ENCODE measurements around the gene FGFR1OP2.
A peak's percentile ranks its signal among the peaks of the same experiment; 100 is the strongest.

The FGFR1OP2 gene

DNA sequence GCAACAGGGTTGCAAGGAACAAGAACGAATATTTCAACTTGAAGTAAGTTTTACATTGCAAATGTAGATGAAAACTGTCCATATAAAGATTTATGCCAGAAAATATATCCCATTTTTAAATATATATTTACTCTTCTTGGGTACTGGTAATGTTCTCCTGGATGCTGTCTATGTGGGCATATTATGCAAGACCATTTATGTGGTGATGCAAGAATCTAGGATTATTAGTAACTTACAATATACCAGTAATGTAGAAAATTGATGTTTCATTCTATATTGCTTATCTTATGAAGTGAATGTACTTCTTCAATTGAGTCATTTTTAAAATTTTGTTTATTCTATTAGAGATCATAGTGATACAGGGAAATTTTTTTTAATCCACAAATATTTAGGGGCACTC is 25.1 kb downstream of the FGFR1OP2 start:
- Mint-ChIP-seq H3K27me3 (no peaks in the 10 kb centered on the region), H3K36me3 (ENCODE audit: insufficient read depth) (peaks cover 72% of the 10 kb centered on the region), H3K4me1 (ENCODE audit: low read depth in 2 of 2) (peaks cover 0 to 3% of the 10 kb centered on the region in 2 donors), H3K4me3 (no peak overlapping the region), H3K27ac (peak overlapping the region in 1 of 2 donors; percentile 47), H3K9me3 (no peaks in the 10 kb centered on the region)
- no peak for DNase-seq
- ATAC-seq (replicated peaks), result no peak

GRCh38 chr12:26966842-26967241 is 28.6 kb downstream of the FGFR1OP2 start:
- Mint-ChIP-seq H3K4me3 (no peak overlapping the region), H3K27me3 (no peaks in the 10 kb centered on the region), H3K36me3 (ENCODE audit: insufficient read depth) (peaks cover 50% of the 10 kb centered on the region), H3K9me3 (no peaks in the 10 kb centered on the region), H3K27ac (no peak overlapping the region), H3K4me1 (ENCODE audit: low read depth in 2 of 2) (peaks cover 1 to 19% of the 10 kb centered on the region in 2 donors)
- ATAC-seq (replicated peaks) (no peak), DNase-seq (no peak)

GRCh38 chr12:26970136-26970535 is 31.9 kb downstream of the FGFR1OP2 start:
- no peak for ATAC-seq (replicated peaks)
- Mint-ChIP-seq H3K27ac (peak overlapping the region; percentile 57 to 93), H3K36me3 (ENCODE audit: insufficient read depth) (peaks cover 29% of the 10 kb centered on the region), H3K4me1 (ENCODE audit: low read depth in 2 of 2) (peaks cover 2 to 24% of the 10 kb centered on the region in 2 donors), H3K27me3 (no peaks in the 10 kb centered on the region), H3K9me3 (no peaks in the 10 kb centered on the region), H3K4me3 (no peak overlapping the region)
- DNase-seq, result no peak

DNA sequence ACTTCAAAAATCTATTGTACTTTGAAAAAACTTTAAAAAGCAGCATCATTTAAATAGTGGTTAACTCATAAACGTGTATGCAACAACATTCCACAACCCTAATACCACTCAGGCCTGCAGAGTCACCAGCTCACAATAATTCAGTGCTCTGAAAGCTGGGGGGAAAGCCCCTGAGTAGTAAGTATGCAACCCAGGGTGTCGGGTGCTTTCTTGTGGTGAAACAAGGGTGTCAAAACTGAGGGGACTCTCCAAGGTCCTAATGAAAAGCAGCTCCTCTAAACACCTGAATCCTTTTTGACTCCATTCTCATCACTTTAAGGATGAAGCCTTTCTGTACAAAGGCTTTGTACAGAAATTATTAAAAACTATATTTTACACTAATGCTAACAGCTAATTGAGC is 33.7 kb downstream of the FGFR1OP2 start:
- Mint-ChIP-seq H3K4me3 (peak overlapping the region in 1 of 2 donors; percentile 61), H3K27ac (peak overlapping the region; percentile 57 to 93)
- DNase-seq, result peak; percentile 51 to 54 (median 52)

DNA sequence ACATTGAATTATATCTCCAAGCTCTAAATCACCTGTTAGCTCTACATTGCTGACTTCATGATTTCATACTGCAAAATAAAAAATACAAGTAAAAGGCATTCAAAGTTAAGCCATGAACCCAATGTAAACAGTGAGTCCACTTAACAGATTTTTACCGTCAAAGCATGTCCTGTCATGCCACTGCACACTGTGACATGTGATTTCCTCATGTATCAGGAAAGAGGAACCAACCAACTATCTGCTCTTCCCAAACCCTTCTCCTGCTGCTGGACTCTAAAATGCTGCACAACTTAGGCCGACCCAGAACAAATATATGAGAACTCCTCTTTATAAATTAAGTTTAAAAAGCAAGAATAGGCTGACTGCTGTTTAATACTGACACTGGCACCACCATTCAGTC is 38.4 kb downstream of the FGFR1OP2 start:
- Mint-ChIP-seq H3K27ac (peak overlapping the region in 1 of 2 donors; percentile 64), H3K36me3 (ENCODE audit: insufficient read depth) (peaks cover 9% of the 10 kb centered on the region), H3K4me3 (no peak overlapping the region), H3K27me3 (no peaks in the 10 kb centered on the region), H3K9me3 (no peaks in the 10 kb centered on the region), H3K4me1 (ENCODE audit: low read depth in 2 of 2) (peaks cover 6 to 20% of the 10 kb centered on the region in 2 donors)
- no peak for DNase-seq
- no peak for ATAC-seq (replicated peaks)

More for the DNA sequence above, 33.7 kb downstream of the FGFR1OP2 start:
- ATAC-seq (replicated peaks), result peak; percentile 99
- H3K36me3 Mint-ChIP-seq (ENCODE audit: insufficient read depth), result peaks cover 17% of the 10 kb centered on the region
- no peaks in the 10 kb centered on the region for H3K27me3 Mint-ChIP-seq
- H3K4me1 Mint-ChIP-seq (ENCODE audit: low read depth in 2 of 2), result peaks cover 2 to 31% of the 10 kb centered on the region in 2 donors
- H3K9me3 Mint-ChIP-seq, result no peaks in the 10 kb centered on the region

DNA sequence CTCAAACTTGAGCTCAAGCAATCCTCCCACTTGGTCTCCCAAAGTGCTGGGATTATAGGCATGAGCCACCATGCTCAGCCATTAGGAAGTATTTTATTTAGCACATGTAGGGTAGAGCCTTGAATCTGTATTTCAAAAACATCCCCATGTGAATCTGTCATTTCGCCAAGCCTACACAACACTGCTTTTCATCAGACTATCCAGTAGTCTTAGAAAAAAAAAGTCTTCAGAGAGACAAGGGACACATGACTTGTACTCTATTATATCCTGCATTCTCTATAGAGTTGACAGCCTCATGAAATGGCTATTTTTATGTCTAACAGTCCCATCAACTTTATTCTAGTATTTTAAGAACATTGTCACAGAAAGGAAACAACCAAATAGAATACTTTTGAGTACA is 40.5 kb downstream of the FGFR1OP2 start:
- Mint-ChIP-seq H3K4me3 (no peak overlapping the region), H3K27ac (no peak overlapping the region), H3K4me1 (ENCODE audit: low read depth in 2 of 2) (peaks cover 4 to 15% of the 10 kb centered on the region in 2 donors), H3K36me3 (ENCODE audit: insufficient read depth) (peaks cover 9% of the 10 kb centered on the region), H3K9me3 (no peaks in the 10 kb centered on the region), H3K27me3 (no peaks in the 10 kb centered on the region)
- ATAC-seq (replicated peaks), result no peak
- no peak for DNase-seq

GRCh38 chr12:26979733-26980132 is 41.5 kb downstream of the FGFR1OP2 start:
- H3K36me3 Mint-ChIP-seq (ENCODE audit: insufficient read depth), result peaks cover 9% of the 10 kb centered on the region
- H3K4me3 Mint-ChIP-seq, result no peak overlapping the region
- H3K9me3 Mint-ChIP-seq, result no peaks in the 10 kb centered on the region
- DNase-seq, result no peak
- peaks cover 7 to 17% of the 10 kb centered on the region in 2 donors for H3K4me1 Mint-ChIP-seq (ENCODE audit: low read depth in 2 of 2)
- H3K27ac Mint-ChIP-seq, result peak overlapping the region; percentile 15 to 26
- no peaks in the 10 kb centered on the region for H3K27me3 Mint-ChIP-seq
- no peak for ATAC-seq (replicated peaks)

GRCh38 chr12:26982866-26983265 is 44.6 kb downstream of the FGFR1OP2 start:
- no peak for DNase-seq
- H3K4me3 Mint-ChIP-seq, result no peak overlapping the region
- ATAC-seq (replicated peaks), result no peak
- H3K4me1 Mint-ChIP-seq (ENCODE audit: low read depth in 2 of 2), result peaks cover 12 to 25% of the 10 kb centered on the region in 2 donors
- H3K9me3 Mint-ChIP-seq, result no peaks in the 10 kb centered on the region
- H3K36me3 Mint-ChIP-seq (ENCODE audit: insufficient read depth), result peaks cover 12% of the 10 kb centered on the region
- H3K27me3 Mint-ChIP-seq, result no peaks in the 10 kb centered on the region
- H3K27ac Mint-ChIP-seq, result peak overlapping the region in 1 of 2 donors; percentile 74

- peaks cover 14% of the 10 kb centered on the region for H3K36me3 Mint-ChIP-seq (ENCODE audit: insufficient read depth)
- H3K4me1 Mint-ChIP-seq (ENCODE audit: low read depth in 2 of 2), result peaks cover 8 to 26% of the 10 kb centered on the region in 2 donors
- ATAC-seq (replicated peaks), result no peak
- H3K27me3 Mint-ChIP-seq, result no peaks in the 10 kb centered on the region
- no peaks in the 10 kb centered on the region for H3K9me3 Mint-ChIP-seq
- H3K4me3 Mint-ChIP-seq, result no peak overlapping the region
- peak overlapping the region in 1 of 2 donors; percentile 13 for H3K27ac Mint-ChIP-seq
- no peak for DNase-seq
Measured at GRCh38 chr12:26987634-26988424, 49.6 kb downstream of the FGFR1OP2 start.

DNA sequence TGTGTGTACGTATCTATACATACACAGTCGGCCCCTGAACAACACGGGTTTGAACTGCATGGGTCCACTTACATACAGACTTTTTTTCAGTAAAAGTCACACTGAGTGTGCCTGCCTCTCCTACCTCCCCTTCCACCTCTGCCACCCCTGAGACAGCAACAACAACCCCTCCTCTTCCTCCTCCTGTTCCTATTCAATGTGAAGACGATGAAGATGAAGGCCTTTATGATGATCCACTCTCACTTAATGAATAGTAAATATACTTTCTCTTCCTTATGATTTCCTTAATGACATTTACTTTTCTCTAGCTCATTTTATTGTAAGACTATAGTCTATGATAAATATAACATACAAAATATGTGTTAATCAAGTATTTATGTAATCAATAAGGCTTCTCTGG is 50.4 kb downstream of the FGFR1OP2 start:
- Mint-ChIP-seq H3K4me1 (ENCODE audit: low read depth in 2 of 2) (peaks cover 8 to 26% of the 10 kb centered on the region in 2 donors), H3K36me3 (ENCODE audit: insufficient read depth) (peaks cover 11% of the 10 kb centered on the region), H3K9me3 (no peaks in the 10 kb centered on the region), H3K4me3 (no peak overlapping the region), H3K27ac (no peak overlapping the region), H3K27me3 (no peaks in the 10 kb centered on the region)
- ATAC-seq (replicated peaks), result no peak
- no peak for DNase-seq

- Mint-ChIP-seq H3K4me3 (no peak overlapping the region), H3K4me1 (ENCODE audit: low read depth in 2 of 2) (peaks cover 4 to 21% of the 10 kb centered on the region in 2 donors), H3K27ac (peak overlapping the region in 1 of 2 donors; percentile 9), H3K36me3 (ENCODE audit: insufficient read depth) (peaks cover 19% of the 10 kb centered on the region), H3K9me3 (no peaks in the 10 kb centered on the region), H3K27me3 (no peaks in the 10 kb centered on the region)
- ATAC-seq (replicated peaks) (no peak), DNase-seq (no peak)
Measured at GRCh38 chr12:26989873-26990272, 51.6 kb downstream of the FGFR1OP2 start.

- H3K27me3 Mint-ChIP-seq, result no peaks in the 10 kb centered on the region
- DNase-seq (no peak), ATAC-seq (replicated peaks) (no peak)
- no peaks in the 10 kb centered on the region for H3K9me3 Mint-ChIP-seq
- H3K4me1 Mint-ChIP-seq (ENCODE audit: low read depth in 2 of 2), result peaks cover 0 to 15% of the 10 kb centered on the region in 2 donors
- no peak overlapping the region for H3K4me3 Mint-ChIP-seq
- peaks cover 33% of the 10 kb centered on the region for H3K36me3 Mint-ChIP-seq (ENCODE audit: insufficient read depth)
- H3K27ac Mint-ChIP-seq, result no peak overlapping the region
Measured at GRCh38 chr12:26991826-26992225, 53.6 kb downstream of the FGFR1OP2 start.

DNA sequence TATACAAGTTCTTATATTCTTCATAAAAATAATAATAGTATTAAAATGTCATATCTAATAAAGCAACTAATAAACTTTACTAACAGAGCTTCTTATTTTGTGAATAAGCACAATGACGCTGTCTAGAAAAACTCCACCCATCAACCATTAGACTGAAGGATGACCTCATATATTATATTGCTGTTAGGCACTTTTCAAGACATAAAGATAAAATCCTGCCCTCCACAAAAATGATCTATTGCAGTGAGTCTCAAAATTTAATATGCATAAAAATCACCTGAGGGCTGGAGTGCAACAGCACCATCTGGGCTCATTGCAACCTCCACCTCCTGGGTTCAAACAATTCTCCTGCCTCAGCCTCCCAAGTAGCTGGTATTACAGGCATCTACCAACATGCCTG is 55.8 kb downstream of the FGFR1OP2 start:
- no peaks in the 10 kb centered on the region for H3K27me3 Mint-ChIP-seq
- H3K36me3 Mint-ChIP-seq (ENCODE audit: insufficient read depth), result peaks cover 38% of the 10 kb centered on the region

DNA sequence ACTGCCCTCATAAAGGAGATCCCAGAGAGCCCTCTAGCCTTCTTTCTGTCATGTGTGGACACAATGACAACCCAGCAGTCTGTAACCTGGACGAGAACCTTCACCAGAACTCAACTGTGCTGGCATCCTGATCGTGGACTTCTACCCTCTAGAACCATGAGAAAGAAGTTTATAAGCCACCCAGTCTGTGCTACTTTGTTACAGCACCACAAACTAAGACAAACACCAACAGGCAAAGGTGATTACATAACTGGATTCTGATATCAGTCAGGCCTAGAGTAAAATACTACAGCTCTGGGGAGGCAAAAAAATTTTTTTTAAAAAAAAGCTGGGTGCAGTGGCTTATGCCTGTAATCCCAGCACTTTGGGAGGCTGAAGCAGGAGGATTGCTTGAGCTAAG is 57.4 kb downstream of the FGFR1OP2 start:
- Mint-ChIP-seq H3K27me3 (no peaks in the 10 kb centered on the region), H3K9me3 (no peaks in the 10 kb centered on the region), H3K4me3 (no peak overlapping the region), H3K4me1 (ENCODE audit: low read depth in 2 of 2) (peaks cover 3 to 9% of the 10 kb centered on the region in 2 donors), H3K36me3 (ENCODE audit: insufficient read depth) (peaks cover 38% of the 10 kb centered on the region), H3K27ac (no peak overlapping the region)
- ATAC-seq (replicated peaks) (no peak), DNase-seq (no peak)

More for the DNA sequence above, 55.8 kb downstream of the FGFR1OP2 start:
- H3K9me3 Mint-ChIP-seq, result no peaks in the 10 kb centered on the region
- no peak overlapping the region for H3K27ac Mint-ChIP-seq
- H3K4me1 Mint-ChIP-seq (ENCODE audit: low read depth in 2 of 2), result peaks cover 2 to 16% of the 10 kb centered on the region in 2 donors
- DNase-seq, result no peak
- no peak overlapping the region for H3K4me3 Mint-ChIP-seq
- ATAC-seq (replicated peaks), result no peak
